Gastroesophageal sphincter (tissue), 4 donors: Measurements from ENCODE around the gene C1orf198. TPM values are rescaled to one million over a fixed set of nuclear protein-coding genes. Genes with fewer than 3 reads are reported as not detected.

Source experiments
- ATAC-seq: fragments of 150-250 bp; one replicate; pipeline ENCODE4 v1.9.1; 2016; ENCODE audit warnings: mild to moderate bottlenecking, moderate library complexity
- H3K27ac ChIP-seq, 4 donors: fragments of 200-600 bp; sonication (generic) in 3 of 4; 1 replicate in 3 of 4; 2 replicates in 1 of 4; pipeline ENCODE4 v1.5.1; 2016 to 2019
- H3K27me3 ChIP-seq: fragments of 200-600 bp; sonication (generic); one replicate; pipeline ENCODE4 v1.5.1; 2019
- H3K36me3 ChIP-seq, 2 donors: fragments of 200-600 bp; sonication (generic); one replicate each; pipeline ENCODE4 v1.5.1; 2019; ENCODE audit warnings: control low read depth in 1 of 2
- H3K4me1 ChIP-seq, 3 donors: fragments of 200-600 bp; sonication (generic); 1 replicate in 2 of 3; 2 replicates in 1 of 3; pipeline ENCODE4 v1.5.1; 2016 to 2019; ENCODE audit warnings: control low read depth in 2 of 3
- H3K4me3 ChIP-seq, 2 donors: fragments of 200-600 bp; sonication (generic); one replicate each; pipeline ENCODE4 v1.5.1; 2019; ENCODE audit warnings: mild to moderate bottlenecking in 1 of 2, moderate library complexity in 1 of 2
- H3K9me3 ChIP-seq, 3 donors: fragments of 200-600 bp; sonication (generic); one replicate each; pipeline ENCODE4 v1.5.1; 2017 to 2019; ENCODE audit warnings: control low read depth in 2 of 3
- CTCF ChIP-seq, 4 experiments: fragments of 200-600 bp in 2 of 4; fragments of 450-650 bp in 2 of 4; sonication (generic) in 1 of 4; IDR thresholded peaks; one replicate each; pipeline ENCODE4 v1.5.1; 2017 to 2019; ENCODE audit warnings: antibody characterized with exemption in 4 of 4, mild to moderate bottlenecking in 2 of 4, moderate library complexity in 2 of 4
- EP300 ChIP-seq: sonication (generic); formaldehyde crosslinking; IDR thresholded peaks from one replicate; pipeline ENCODE4 v1.6.1; 2017; ENCODE audit warnings: antibody characterized with exemption, mild to moderate bottlenecking
- POLR2A ChIP-seq, 2 donors: fragments of 450-650 bp; IDR thresholded peaks; one replicate each; pipeline ENCODE4 v1.6.1; 2017; ENCODE audit warnings: antibody characterized with exemption in 2 of 2, mild to moderate bottlenecking in 2 of 2, moderate library complexity in 1 of 2
- POLR2AphosphoS5 ChIP-seq: sonication (generic); formaldehyde crosslinking; IDR thresholded peaks from one replicate; pipeline ENCODE4 v1.6.1; 2017; ENCODE audit warnings: antibody characterized with exemption
- WGBS, 2 donors: methylation state at CpG; one replicate each; pipeline ENCODE4 v1.1.5; 2018; ENCODE audit warnings: low coverage in 1 of 2; 5-methylcytosine and 5-hydroxymethylcytosine counted together
- total RNA-seq, 4 donors: library from RNA; depleted of rRNA; stranded (reverse); fragments of >200 nt; gene quantifications; one replicate each; pipeline ENCODE4 v1.1.0, GENCODE V29; 2016

Gene C1orf198
- total RNA-seq, 4 donors from 2014 or later, result 115 to 219 (median 172) TPM

- no peak overlapping the region for H3K4me3 ChIP-seq
- no peaks in the 10 kb centered on the region for H3K27me3 ChIP-seq
- ATAC-seq, result no peak
- WGBS, 2 donors, result 45 to 82% methylated on average over 2 to 5 of the region's 6 CpGs
- no peak for TF ChIP-seq EP300
- TF ChIP-seq POLR2A (IDR thresholded peaks at IDR 0.05), result no peak
- H3K9me3 ChIP-seq, result no peaks in the 10 kb centered on the region
- H3K36me3 ChIP-seq, result peaks cover 0 to 3% of the 10 kb centered on the region in 2 donors
- peaks cover 5 to 85% (median 13%) of the 10 kb centered on the region in 3 donors for H3K4me1 ChIP-seq
- H3K27ac ChIP-seq, result peak overlapping the region in 2 of 4 donors; percentile 96
Measured at GRCh38 chr1:230863449-230863848, 4.9 kb downstream of the C1orf198 start.

- ATAC-seq, result no peak
- Histone ChIP-seq H3K4me1 (peaks cover 5 to 99% (median 21%) of the 10 kb centered on the region in 3 donors), H3K9me3 (no peaks in the 10 kb centered on the region), H3K27ac (peak overlapping the region in 3 of 4 donors; percentile 45 to 96 (median 96)), H3K36me3 (peaks cover 0 to 3% of the 10 kb centered on the region in 2 donors), H3K27me3 (no peaks in the 10 kb centered on the region), H3K4me3 (no peak overlapping the region)
- 66 to 83% methylated on average over 3 to 4 of the region's 4 CpGs for WGBS, 2 donors
- TF ChIP-seq CTCF (IDR thresholded peaks at IDR 0.05) (no peak), POLR2A (IDR thresholded peaks at IDR 0.05) (no peak), POLR2AphosphoS5 (no peak), EP300 (no peak)
Measured at GRCh38 chr1:230861970-230862595, 6.2 kb downstream of the C1orf198 start.

- Histone ChIP-seq H3K9me3 (no peaks in the 10 kb centered on the region), H3K36me3 (peaks cover 0 to 3% of the 10 kb centered on the region in 2 donors), H3K4me3 (no peak overlapping the region), H3K4me1 (peaks cover 5 to 100% (median 21%) of the 10 kb centered on the region in 3 donors), H3K27me3 (no peaks in the 10 kb centered on the region), H3K27ac (peak overlapping the region in 3 of 4 donors; percentile 22 to 96 (median 45))
- WGBS, 2 donors, result 80 to 100% methylated on average over 1 to 5 of the region's 13 CpGs
- TF ChIP-seq EP300 (no peak), CTCF (IDR thresholded peaks at IDR 0.05) (peak in 1 of 4 experiments; percentile 13)
- ATAC-seq, result no peak
Measured at GRCh38 chr1:230861489-230861888, 6.8 kb downstream of the C1orf198 start.

- peaks cover 3 to 100% (median 16%) of the 10 kb centered on the region in 3 donors for H3K4me1 ChIP-seq
- H3K27ac ChIP-seq, result peak overlapping the region in 1 of 4 donors; percentile 23
- no peaks in the 10 kb centered on the region for H3K27me3 ChIP-seq
- H3K4me3 ChIP-seq, result no peak overlapping the region
- peaks cover 0 to 3% of the 10 kb centered on the region in 2 donors for H3K36me3 ChIP-seq
- ATAC-seq, result no peak
- WGBS, 2 donors, result 83 to 94% methylated on average over 6 to 9 of the region's 9 CpGs
- H3K9me3 ChIP-seq, result no peaks in the 10 kb centered on the region
- TF ChIP-seq POLR2AphosphoS5 (no peak), CTCF (IDR thresholded peaks at IDR 0.05) (no peak), POLR2A (IDR thresholded peaks at IDR 0.05) (no peak), EP300 (no peak)
Measured at GRCh38 chr1:230860617-230861384, 7.5 kb downstream of the C1orf198 start.

- peak overlapping the region in 1 of 4 donors; percentile 68 for H3K27ac ChIP-seq
- TF ChIP-seq POLR2AphosphoS5, result peak; percentile 33
- no peak for TF ChIP-seq CTCF (IDR thresholded peaks at IDR 0.05)
- 65 to 67% methylated on average over 6 to 11 of the region's 12 CpGs for WGBS, 2 donors
- ATAC-seq, result peak; percentile 14
- H3K4me3 ChIP-seq, result no peak overlapping the region
- no peaks in the 10 kb centered on the region for H3K9me3 ChIP-seq
- H3K4me1 ChIP-seq, result peaks cover 3 to 96% (median 8%) of the 10 kb centered on the region in 3 donors
- H3K27me3 ChIP-seq, result no peaks in the 10 kb centered on the region
- peaks cover 0 to 18% of the 10 kb centered on the region in 2 donors for H3K36me3 ChIP-seq
Measured at GRCh38 chr1:230858918-230859729, 9.2 kb downstream of the C1orf198 start.
